Activated T-helper 1 cell treated with anti-CD3 and anti-CD28 coated beads, Interleukin-2, amount 50 U/mL, for 16 hours (primary cell): Measurements from ENCODE around the gene ALOX15B.

Experiments
- DNase-seq, 2 donors: peaks; one replicate each; pipeline ENCODE4 v3.0.0-alpha.2; 2020; ENCODE audit warnings: low read depth in 1 of 2, low spot score in 1 of 2

The ALOX15B gene

GRCh38 chr17:8032442-8032841 lies 6.4 kb upstream of the ALOX15B start:
- DNase-seq: no peak

- DNase-seq: no peak
Measured at GRCh38 chr17:8039611-8040168, 831 bp downstream of the ALOX15B start.

GRCh38 chr17:8041249-8041928 lies 2.5 kb downstream of the ALOX15B start:
- no peak for DNase-seq

GRCh38 chr17:8041979-8042378 lies 3.1 kb downstream of the ALOX15B start:
- DNase-seq: no peak

GRCh38 chr17:8044819-8045810 lies 6.3 kb downstream of the ALOX15B start:
- DNase-seq: no peak

GRCh38 chr17:8046306-8046928 lies 7.6 kb downstream of the ALOX15B start:
- DNase-seq: no peak

- DNase-seq: no peak
Measured at GRCh38 chr17:8046929-8047768, 8.3 kb downstream of the ALOX15B start.

GRCh38 chr17:8047769-8048110 lies 8.9 kb downstream of the ALOX15B start:
- no peak for DNase-seq

- DNase-seq: no peak
Measured at GRCh38 chr17:8048236-8048635, 9.4 kb downstream of the ALOX15B start.

GRCh38 chr17:8048736-8049135 lies 9.9 kb downstream of the ALOX15B start:
- DNase-seq: no peak

GRCh38 chr17:8051831-8052230 lies 13.0 kb downstream of the ALOX15B start:
- DNase-seq: no peak

GRCh38 chr17:8052256-8053252 lies 13.7 kb downstream of the ALOX15B start:
- DNase-seq: no peak

- DNase-seq: no peak
Measured at GRCh38 chr17:8053600-8053999, 14.7 kb downstream of the ALOX15B start.

GRCh38 chr17:8055851-8056231 lies 17.0 kb downstream of the ALOX15B start:
- no peak for DNase-seq

- no peak for DNase-seq
Measured at GRCh38 chr17:8056232-8056975, 17.5 kb downstream of the ALOX15B start.

- no peak for DNase-seq
Measured at GRCh38 chr17:8056976-8057625, 18.2 kb downstream of the ALOX15B start.

- no peak for DNase-seq
Measured at GRCh38 chr17:8057691-8058114, 18.8 kb downstream of the ALOX15B start.

- DNase-seq: no peak
Measured at GRCh38 chr17:8059131-8059530, 20.3 kb downstream of the ALOX15B start.
